ENCODE measurements around the gene QPRT. TPM values are rescaled to one million over a fixed set of nuclear protein-coding genes. Genes with fewer than 3 reads are reported as not detected.
"Not testable (repeated sequence)": the region's sequence is repeated elsewhere in the genome, so short reads cannot be mapped to it uniquely, and the experiment has no call there.

The QPRT gene
- total RNA-seq, 1 donor from 2014 or later = 34.7 TPM

DNA sequence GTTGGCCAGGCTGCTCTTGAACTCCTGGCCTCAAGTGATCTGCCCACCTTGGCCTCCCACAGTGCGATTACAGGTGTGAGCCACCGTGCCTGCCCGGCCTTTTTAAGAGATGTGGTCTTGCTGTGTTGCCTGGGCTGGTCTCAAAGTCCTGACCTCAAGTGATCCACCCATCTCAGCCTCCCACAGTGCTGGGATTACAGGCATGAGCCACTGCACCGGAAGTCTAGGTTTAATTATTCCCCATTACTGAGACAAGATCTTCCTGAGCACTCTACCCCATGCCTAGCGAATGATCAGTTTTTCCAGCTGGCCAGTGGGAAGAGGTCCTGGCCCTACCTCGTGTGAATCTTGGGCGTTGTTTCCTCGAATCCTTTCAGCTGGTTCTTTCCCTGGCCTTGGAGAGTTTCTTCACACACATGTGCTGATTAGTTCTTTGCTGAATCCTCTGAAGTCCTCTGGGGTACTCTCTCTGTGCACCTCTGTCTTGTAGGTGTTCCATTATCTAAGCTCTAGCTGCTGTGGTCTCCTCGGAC is 47.9 kb downstream of the QPRT start:
- no peak overlapping the region for H3K27ac Mint-ChIP-seq (ENCODE audit: unreplicated experiment)
- H3K36me3 Mint-ChIP-seq (ENCODE audit: unreplicated experiment) = no peaks in the 10 kb centered on the region
- no peak for DNase-seq
- H3K9me3 Mint-ChIP-seq (ENCODE audit: unreplicated experiment) = no peaks in the 10 kb centered on the region
- H3K27me3 Mint-ChIP-seq (ENCODE audit: unreplicated experiment) = peaks cover 4% of the 10 kb centered on the region
- no peak overlapping the region for H3K4me3 Mint-ChIP-seq (ENCODE audit: unreplicated experiment)
- TF ChIP-seq, protein P1, sequence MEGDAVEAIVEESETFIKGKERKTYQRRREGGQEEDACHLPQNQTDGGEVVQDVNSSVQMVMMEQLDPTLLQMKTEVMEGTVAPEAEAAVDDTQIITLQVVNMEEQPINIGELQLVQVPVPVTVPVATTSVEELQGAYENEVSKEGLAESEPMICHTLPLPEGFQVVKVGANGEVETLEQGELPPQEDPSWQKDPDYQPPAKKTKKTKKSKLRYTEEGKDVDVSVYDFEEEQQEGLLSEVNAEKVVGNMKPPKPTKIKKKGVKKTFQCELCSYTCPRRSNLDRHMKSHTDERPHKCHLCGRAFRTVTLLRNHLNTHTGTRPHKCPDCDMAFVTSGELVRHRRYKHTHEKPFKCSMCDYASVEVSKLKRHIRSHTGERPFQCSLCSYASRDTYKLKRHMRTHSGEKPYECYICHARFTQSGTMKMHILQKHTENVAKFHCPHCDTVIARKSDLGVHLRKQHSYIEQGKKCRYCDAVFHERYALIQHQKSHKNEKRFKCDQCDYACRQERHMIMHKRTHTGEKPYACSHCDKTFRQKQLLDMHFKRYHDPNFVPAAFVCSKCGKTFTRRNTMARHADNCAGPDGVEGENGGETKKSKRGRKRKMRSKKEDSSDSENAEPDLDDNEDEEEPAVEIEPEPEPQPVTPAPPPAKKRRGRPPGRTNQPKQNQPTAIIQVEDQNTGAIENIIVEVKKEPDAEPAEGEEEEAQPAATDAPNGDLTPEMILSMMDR (IDR thresholded peaks at IDR 0.05; ENCODE audit: partially characterized antibody, unreplicated experiment) = no peak
- H3K4me1 Mint-ChIP-seq (ENCODE audit: low read depth, unreplicated experiment) = no peaks in the 10 kb centered on the region

DNA sequence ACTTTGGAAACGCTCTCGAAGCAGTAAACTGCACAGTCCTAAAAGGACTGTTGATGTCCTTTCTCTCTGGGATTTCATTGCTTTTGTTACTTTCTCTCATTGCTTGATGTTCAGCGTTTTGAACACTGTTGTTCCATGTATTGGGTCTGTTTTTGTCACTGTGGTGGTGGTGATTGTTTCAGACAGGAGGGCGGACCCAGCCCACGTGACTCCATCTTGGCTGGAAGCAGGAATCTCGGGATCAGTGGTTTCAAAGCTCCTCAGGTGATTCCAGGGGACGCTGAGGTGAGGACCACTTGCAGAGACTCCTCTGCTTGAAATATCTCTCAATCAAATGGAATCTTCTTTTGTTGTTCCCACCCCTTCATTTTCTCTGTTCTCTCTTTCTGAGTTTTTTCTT is 48.5 kb downstream of the QPRT start:
- Mint-ChIP-seq H3K9me3 (ENCODE audit: unreplicated experiment) (no peaks in the 10 kb centered on the region), H3K27ac (ENCODE audit: unreplicated experiment) (no peak overlapping the region), H3K4me3 (ENCODE audit: unreplicated experiment) (no peak overlapping the region), H3K27me3 (ENCODE audit: unreplicated experiment) (peaks cover 4% of the 10 kb centered on the region), H3K4me1 (ENCODE audit: low read depth, unreplicated experiment) (no peaks in the 10 kb centered on the region), H3K36me3 (ENCODE audit: unreplicated experiment) (no peaks in the 10 kb centered on the region)
- TF ChIP-seq, protein P1 (IDR thresholded peaks at IDR 0.05; ENCODE audit: partially characterized antibody, unreplicated experiment) = no peak
- no peak for DNase-seq

DNA sequence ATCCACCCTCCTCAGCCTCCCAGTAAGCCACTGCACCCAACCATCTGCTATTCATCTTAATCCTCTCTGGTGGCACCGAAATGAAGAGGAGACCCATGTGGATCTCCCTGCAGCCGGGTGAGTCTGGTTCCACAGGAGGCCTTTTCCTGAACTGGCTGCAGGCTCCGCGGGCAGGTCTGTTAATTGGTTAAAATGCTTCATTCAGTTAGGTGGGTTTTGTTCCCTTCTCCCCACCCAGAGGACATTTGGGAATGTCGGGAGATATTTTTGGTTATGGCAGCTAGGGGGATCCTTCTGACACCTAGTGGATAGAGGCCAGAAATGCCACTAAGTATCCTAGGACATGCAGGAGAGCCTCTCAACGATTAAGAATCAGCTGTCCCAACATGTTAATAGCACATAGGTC is 50.1 kb downstream of the QPRT start:
- H3K36me3 Mint-ChIP-seq (ENCODE audit: unreplicated experiment) = no peaks in the 10 kb centered on the region
- no peak overlapping the region for H3K27ac Mint-ChIP-seq (ENCODE audit: unreplicated experiment)
- H3K27me3 Mint-ChIP-seq (ENCODE audit: unreplicated experiment) = peaks cover 4% of the 10 kb centered on the region
- no peaks in the 10 kb centered on the region for H3K9me3 Mint-ChIP-seq (ENCODE audit: unreplicated experiment)
- DNase-seq = no peak
- no peak overlapping the region for H3K4me3 Mint-ChIP-seq (ENCODE audit: unreplicated experiment)
- TF ChIP-seq, protein P1 (IDR thresholded peaks at IDR 0.05; ENCODE audit: partially characterized antibody, unreplicated experiment) = peak; percentile 59
- no peaks in the 10 kb centered on the region for H3K4me1 Mint-ChIP-seq (ENCODE audit: low read depth, unreplicated experiment)

DNA sequence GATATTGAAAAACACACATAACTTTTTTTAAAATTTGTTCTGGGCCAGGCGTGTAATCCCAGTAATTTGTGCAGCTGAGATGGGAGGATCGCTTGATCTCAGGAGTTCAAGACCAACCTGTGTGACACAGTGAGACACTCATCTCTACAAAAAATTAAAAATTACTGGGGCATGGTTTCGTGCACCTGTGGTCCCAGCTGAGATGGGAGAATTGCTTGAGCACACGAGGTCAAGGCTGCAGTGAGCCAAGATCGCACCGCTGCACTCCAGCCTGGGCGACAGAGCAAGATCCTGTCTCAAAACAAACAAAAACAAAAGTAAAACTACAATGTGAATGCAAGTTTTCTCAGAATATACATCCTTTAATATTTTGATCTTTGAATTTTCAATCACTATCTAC is 51.7 kb downstream of the QPRT start:
- TF ChIP-seq, protein P1 (IDR thresholded peaks at IDR 0.05; ENCODE audit: partially characterized antibody, unreplicated experiment) = no peak
- H3K36me3 Mint-ChIP-seq (ENCODE audit: unreplicated experiment) = no peaks in the 10 kb centered on the region

DNA sequence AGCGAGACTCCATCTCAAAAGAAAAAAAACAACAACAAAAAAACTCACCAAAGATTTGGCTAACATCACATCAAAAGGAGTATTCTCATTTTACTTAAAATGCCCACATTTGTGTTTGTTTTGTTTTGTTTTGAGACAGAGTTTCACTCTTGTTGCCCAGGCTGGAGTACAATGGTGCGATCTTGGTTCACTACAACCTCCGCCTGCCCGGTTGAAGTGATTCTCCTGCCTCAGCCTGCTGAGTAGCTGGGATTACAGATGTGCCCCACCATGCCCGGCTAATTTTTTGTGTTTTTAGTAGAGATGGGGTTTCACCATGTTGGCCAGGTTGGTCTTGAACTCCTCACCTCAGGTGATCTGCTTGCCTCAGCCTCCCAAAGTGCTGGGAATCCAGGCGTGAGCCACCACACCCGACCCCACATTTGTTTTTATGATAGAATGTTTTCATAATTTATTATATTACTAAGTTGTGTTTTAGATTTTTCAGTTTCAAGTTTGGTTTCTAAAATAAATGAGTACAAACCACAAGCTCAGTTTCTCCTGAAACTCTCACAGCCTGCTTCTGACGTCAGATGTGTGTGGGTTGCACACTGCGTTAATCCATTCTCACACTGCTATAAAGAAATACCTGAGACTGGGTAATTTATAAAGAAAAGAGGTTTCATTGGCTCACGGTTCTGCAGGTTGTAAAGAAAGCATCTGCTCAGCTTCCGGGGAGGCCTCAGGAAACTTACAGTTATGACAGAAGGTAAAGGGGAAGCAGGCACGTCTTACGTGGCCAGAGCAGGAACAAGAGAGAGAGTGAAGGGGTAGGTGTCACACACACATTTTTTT is 53.0 kb downstream of the QPRT start:
- H3K27ac Mint-ChIP-seq (ENCODE audit: unreplicated experiment); H3K4me1 Mint-ChIP-seq (ENCODE audit: low read depth, unreplicated experiment); H3K4me3 Mint-ChIP-seq (ENCODE audit: unreplicated experiment); DNase-seq; H3K9me3 Mint-ChIP-seq (ENCODE audit: unreplicated experiment); H3K36me3 Mint-ChIP-seq (ENCODE audit: unreplicated experiment); H3K27me3 Mint-ChIP-seq (ENCODE audit: unreplicated experiment): not testable (repeated sequence)

More for the DNA sequence above, 51.7 kb downstream of the QPRT start:
- no peak overlapping the region for H3K4me3 Mint-ChIP-seq (ENCODE audit: unreplicated experiment)
- DNase-seq = no peak
- H3K9me3 Mint-ChIP-seq (ENCODE audit: unreplicated experiment) = no peaks in the 10 kb centered on the region
- H3K4me1 Mint-ChIP-seq (ENCODE audit: low read depth, unreplicated experiment) = no peaks in the 10 kb centered on the region
- peaks cover 4% of the 10 kb centered on the region for H3K27me3 Mint-ChIP-seq (ENCODE audit: unreplicated experiment)
- no peak overlapping the region for H3K27ac Mint-ChIP-seq (ENCODE audit: unreplicated experiment)
